Breast epithelium (tissue), 4 donors: Measurements from ENCODE around the gene ATP2B1. TPM values are rescaled to one million over a fixed set of nuclear protein-coding genes. Genes with fewer than 3 reads are reported as not detected.

Experiments
- DNase-seq, 2 donors: peaks; one replicate each; pipeline ENCODE4 v3.0.0-alpha.2; 2019; ENCODE audit warnings: low spot score in 2 of 2
- H3K27ac ChIP-seq, 2 donors: fragments of 200-600 bp; sonication (generic) in 1 of 2; one replicate each; pipeline ENCODE4 v1.5.1; 2016 to 2019; ENCODE audit warnings: mild to moderate bottlenecking in 1 of 2
- H3K27me3 ChIP-seq, 2 donors: fragments of 200-600 bp; sonication (generic) in 1 of 2; one replicate each; pipeline versions ENCODE4 v1.5.1 to v1.6.0; 2017 to 2019; ENCODE audit warnings: control low read depth in 1 of 2, mild to moderate bottlenecking in 1 of 2
- H3K36me3 ChIP-seq: fragments of 200-600 bp; one replicate; pipeline ENCODE4 v1.5.1; 2019
- H3K4me1 ChIP-seq, 2 donors: fragments of 200-600 bp; sonication (generic); one replicate each; pipeline ENCODE4 v1.5.1; 2016 to 2019; ENCODE audit warnings: control low read depth in 1 of 2
- H3K4me3 ChIP-seq, 3 donors: fragments of 200-600 bp; sonication (generic); 1 replicate in 2 of 3; 2 replicates in 1 of 3; pipeline ENCODE4 v1.5.1; 2016 to 2019; ENCODE audit warnings: mild to moderate bottlenecking in 3 of 3, moderate library complexity in 2 of 3
- H3K9me3 ChIP-seq, 2 donors: fragments of 200-600 bp; sonication (generic) in 1 of 2; one replicate each; pipeline ENCODE4 v1.5.1; 2016 to 2019; ENCODE audit warnings: control low read depth in 1 of 2
- POLR2A ChIP-seq: fragments of 450-650 bp; IDR thresholded peaks from one replicate; pipeline ENCODE4 v1.6.1; 2016; ENCODE audit warnings: antibody characterized with exemption, mild to moderate bottlenecking, moderate library complexity
- POLR2AphosphoS5 ChIP-seq, 3 donors: sonication (generic); formaldehyde crosslinking; IDR thresholded peaks; one replicate each; pipeline ENCODE4 v1.6.1; 2017; ENCODE audit warnings: antibody characterized with exemption in 3 of 3
- intact Hi-C: fragments of 100-400 bp; cut with DNase I; formaldehyde crosslinking; loops from one replicate; pipeline ENCODE4 v1.15.1; 2023; ENCODE audit warnings: low total_unique reads
- total RNA-seq, 3 donors: library from RNA; depleted of rRNA; stranded (reverse); fragments of >200 nt; gene quantifications; one replicate each; pipeline ENCODE4 v1.1.0, GENCODE V29; 2016
- TF ChIP-seq, protein P1 (sequence below), 3 donors: fragments of 450-650 bp; IDR thresholded peaks; one replicate each; pipeline ENCODE4 v1.5.1; 2016 to 2017; ENCODE audit warnings: antibody characterized with exemption in 3 of 3, mild to moderate bottlenecking in 3 of 3, moderate library complexity in 3 of 3

The ATP2B1 gene
- total RNA-seq, 3 donors from 2014 or later, result 40.3 to 76.8 (median 54.6) TPM

DNA sequence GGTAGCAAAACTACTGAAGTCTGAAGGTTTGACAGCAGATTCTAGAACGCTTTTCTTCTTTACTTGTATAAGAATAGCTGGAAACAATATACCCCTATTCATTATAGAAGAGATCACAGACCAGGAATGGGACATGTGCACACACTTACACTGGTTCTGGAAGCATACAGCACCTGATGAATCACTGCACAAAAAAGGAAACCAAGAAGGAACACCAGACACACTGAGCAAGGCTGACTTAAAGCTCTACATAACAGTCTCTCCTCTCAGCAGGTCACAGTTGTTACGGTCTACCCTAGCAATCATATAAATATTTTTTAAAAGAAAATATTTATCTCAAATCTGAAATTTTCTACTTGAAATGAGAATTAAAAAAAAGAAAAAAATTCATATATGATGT is 13.5 kb downstream of the ATP2B1 start:
- H3K4me3 ChIP-seq, result no peak overlapping the region
- no peak overlapping the region for H3K27ac ChIP-seq
- DNase-seq, result no peak
- TF ChIP-seq POLR2A (no peak), POLR2AphosphoS5 (IDR thresholded peaks at IDR 0.05) (no peak)
- TF ChIP-seq, protein P1, sequence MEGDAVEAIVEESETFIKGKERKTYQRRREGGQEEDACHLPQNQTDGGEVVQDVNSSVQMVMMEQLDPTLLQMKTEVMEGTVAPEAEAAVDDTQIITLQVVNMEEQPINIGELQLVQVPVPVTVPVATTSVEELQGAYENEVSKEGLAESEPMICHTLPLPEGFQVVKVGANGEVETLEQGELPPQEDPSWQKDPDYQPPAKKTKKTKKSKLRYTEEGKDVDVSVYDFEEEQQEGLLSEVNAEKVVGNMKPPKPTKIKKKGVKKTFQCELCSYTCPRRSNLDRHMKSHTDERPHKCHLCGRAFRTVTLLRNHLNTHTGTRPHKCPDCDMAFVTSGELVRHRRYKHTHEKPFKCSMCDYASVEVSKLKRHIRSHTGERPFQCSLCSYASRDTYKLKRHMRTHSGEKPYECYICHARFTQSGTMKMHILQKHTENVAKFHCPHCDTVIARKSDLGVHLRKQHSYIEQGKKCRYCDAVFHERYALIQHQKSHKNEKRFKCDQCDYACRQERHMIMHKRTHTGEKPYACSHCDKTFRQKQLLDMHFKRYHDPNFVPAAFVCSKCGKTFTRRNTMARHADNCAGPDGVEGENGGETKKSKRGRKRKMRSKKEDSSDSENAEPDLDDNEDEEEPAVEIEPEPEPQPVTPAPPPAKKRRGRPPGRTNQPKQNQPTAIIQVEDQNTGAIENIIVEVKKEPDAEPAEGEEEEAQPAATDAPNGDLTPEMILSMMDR (IDR thresholded peaks at IDR 0.05), result no peak
- H3K27me3 ChIP-seq, result no peaks in the 10 kb centered on the region
- intact Hi-C loops, result no loop called here
- H3K4me1 ChIP-seq, result no peaks in the 10 kb centered on the region
- no peaks in the 10 kb centered on the region for H3K36me3 ChIP-seq
- no peaks in the 10 kb centered on the region for H3K9me3 ChIP-seq

DNA sequence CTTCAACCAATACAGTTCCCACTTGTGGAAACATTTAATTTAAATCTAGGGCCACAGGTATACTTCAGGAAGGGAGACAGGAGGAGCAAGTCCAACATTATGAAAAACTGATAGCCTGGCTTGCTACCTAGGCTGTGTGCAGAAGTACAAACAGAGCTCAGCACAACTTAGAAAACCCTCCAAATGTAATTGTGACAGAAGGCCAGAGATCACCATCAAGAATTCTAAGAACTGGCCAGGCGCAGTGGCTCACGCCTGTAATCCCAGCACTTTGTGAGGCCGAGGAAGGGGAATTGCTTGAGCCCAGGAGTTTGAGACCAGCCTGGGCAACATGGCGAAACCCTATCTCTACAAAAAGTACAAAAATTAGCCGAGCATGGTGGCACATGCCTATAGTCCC is 14.1 kb downstream of the ATP2B1 start:
- Histone ChIP-seq H3K27ac (no peak overlapping the region), H3K4me1 (no peaks in the 10 kb centered on the region), H3K4me3 (no peak overlapping the region), H3K9me3 (no peaks in the 10 kb centered on the region), H3K27me3 (no peaks in the 10 kb centered on the region), H3K36me3 (no peaks in the 10 kb centered on the region)
- intact Hi-C loops, result no loop called here
- TF ChIP-seq POLR2AphosphoS5 (IDR thresholded peaks at IDR 0.05) (no peak), POLR2A (no peak)
- TF ChIP-seq, protein P1 (IDR thresholded peaks at IDR 0.05), result no peak
- no peak for DNase-seq

DNA sequence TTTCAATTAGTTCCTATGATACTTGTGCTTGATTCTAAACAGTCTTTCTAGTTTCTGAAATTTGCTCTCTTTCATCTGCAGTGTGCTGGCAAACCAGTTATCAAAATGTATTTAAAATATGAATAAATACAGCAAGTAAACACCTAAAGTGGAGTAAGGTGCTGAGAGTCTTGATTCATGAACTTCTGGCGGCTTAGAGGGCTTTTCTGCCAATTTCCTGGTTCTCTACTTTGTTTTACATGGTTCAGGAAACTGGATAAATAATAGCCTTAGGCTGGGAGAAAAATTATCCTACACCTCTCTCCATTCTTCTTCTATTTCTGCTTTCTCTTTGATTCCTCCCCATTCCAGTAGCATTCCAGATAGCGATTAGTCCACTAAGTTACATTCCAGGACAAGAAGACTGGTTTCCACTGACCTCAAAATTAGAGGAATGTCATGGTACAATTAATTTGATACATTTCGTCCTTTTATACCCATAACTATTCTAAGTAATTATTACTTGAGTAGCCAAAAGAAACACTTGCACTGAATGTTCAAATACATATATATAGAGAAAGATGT is 14.9 kb downstream of the ATP2B1 start:
- no peak for DNase-seq
- TF ChIP-seq, protein P1 (IDR thresholded peaks at IDR 0.05), result no peak
- TF ChIP-seq POLR2A (no peak), POLR2AphosphoS5 (IDR thresholded peaks at IDR 0.05) (no peak)
- Histone ChIP-seq H3K9me3 (no peaks in the 10 kb centered on the region), H3K27ac (no peak overlapping the region), H3K4me3 (no peak overlapping the region), H3K36me3 (no peaks in the 10 kb centered on the region), H3K27me3 (no peaks in the 10 kb centered on the region), H3K4me1 (no peaks in the 10 kb centered on the region)
- intact Hi-C loops, result no loop called here

DNA sequence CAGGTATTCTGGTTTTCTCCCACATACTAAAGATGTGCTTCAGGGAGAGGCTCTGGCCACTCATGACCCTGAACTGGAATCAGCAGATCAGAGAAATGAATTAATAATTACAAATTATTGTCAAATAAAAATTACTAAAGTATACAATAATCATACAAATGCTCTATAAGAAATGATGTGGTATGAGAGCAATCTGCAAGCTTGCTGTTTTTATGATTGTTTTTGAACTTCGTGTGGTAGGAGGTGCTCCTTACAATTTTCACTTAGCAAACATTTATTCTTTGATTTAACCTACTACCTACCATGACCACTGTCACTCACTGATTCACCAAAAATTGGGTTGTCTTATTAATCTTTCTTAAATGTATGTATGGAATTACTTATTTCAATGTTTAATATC is 16.2 kb downstream of the ATP2B1 start:
- H3K4me1 ChIP-seq, result no peaks in the 10 kb centered on the region

DNA sequence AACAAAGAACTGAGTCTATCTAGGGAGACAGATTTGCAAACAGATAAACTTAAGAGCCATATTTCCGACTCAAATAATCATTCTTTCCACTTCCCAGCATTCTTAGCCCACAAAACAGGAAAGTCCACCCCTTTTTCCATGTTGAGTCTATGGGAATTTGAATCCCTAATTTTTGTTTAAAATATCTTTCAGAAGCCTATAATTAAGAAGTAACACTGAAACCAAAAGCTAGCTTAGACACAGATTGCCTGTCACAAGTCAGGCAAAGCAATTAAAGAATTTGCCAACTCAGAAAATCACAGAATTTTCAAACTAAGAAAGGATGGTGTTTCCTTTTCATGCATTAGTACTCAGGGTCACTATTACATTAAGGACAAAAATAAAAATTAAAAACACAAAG is 17.0 kb downstream of the ATP2B1 start:
- Histone ChIP-seq H3K4me3 (no peak overlapping the region), H3K27me3 (no peaks in the 10 kb centered on the region), H3K9me3 (no peaks in the 10 kb centered on the region), H3K36me3 (no peaks in the 10 kb centered on the region), H3K27ac (no peak overlapping the region), H3K4me1 (no peaks in the 10 kb centered on the region)
- no peak for TF ChIP-seq POLR2A
- TF ChIP-seq, protein P1 (IDR thresholded peaks at IDR 0.05), result no peak
- TF ChIP-seq POLR2AphosphoS5 (IDR thresholded peaks at IDR 0.05), result no peak
- no peak for DNase-seq
- intact Hi-C loops, result no loop called here

More for the DNA sequence above, 16.2 kb downstream of the ATP2B1 start:
- Histone ChIP-seq H3K27ac (no peak overlapping the region), H3K27me3 (no peaks in the 10 kb centered on the region), H3K4me3 (no peak overlapping the region), H3K36me3 (no peaks in the 10 kb centered on the region), H3K9me3 (no peaks in the 10 kb centered on the region)
- intact Hi-C loops, result no loop called here
- no peak for DNase-seq
- TF ChIP-seq POLR2AphosphoS5 (IDR thresholded peaks at IDR 0.05), result no peak
- TF ChIP-seq, protein P1 (IDR thresholded peaks at IDR 0.05), result no peak
- no peak for TF ChIP-seq POLR2A
